ACHN (cell line): ENCODE measurements around the gene MSI2.

ENCODE experiments used
- DNase-seq: peaks from one replicate; pipeline ENCODE4 v3.0.0-alpha.2; 2015
- in situ Hi-C: cut with HindIII; loops from 2 replicates; pipeline ENCODE4 v1.10.0; 2017; ENCODE audit warnings: low sequenced_read_pairs, low pct_ligation_motif_present, low pct_unique_long_range_greater_than_20kb

The MSI2 gene

DNA sequence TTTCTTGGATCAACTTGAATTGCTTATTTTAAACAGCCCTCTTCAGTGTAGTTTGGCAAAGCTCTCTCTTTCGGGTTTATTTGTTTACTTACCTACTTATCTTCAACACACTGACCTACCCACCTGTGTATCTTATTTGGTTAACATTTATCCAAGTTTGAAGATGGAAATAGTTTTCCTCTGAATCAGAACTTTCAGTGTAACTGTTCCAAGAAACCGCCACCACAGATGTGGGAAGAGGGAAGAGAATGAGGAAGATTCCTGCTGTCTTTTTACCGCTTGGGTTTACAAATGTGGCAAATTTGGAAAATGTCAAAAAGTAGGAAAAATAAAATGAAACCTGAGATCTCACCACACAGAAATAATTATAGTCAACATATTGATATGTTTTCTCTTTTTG, 115.8 kb downstream of the MSI2 start:
- in situ Hi-C loops: no loop called here
- DNase-seq: peak; percentile 91

DNA sequence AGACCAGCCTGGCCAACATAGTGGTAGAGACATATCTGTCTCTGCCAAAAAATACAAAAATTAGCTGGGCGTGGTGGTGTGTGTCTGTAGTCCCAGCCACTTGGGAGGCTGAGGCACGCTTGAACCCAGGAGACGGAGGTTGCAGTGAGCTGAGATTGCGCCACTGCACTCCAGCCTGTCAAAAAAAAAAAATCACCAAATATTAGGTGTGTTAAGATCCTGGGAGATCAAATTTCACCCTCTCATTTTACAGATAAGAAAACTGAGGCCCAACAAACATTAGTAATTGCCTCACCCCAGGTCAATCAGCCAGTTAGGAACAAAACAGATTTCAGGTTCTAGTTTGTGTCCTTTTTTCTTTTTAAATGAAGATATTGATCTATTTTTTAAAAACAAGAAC, 116.7 kb downstream of the MSI2 start:
- in situ Hi-C loops: no loop called here
- DNase-seq: no peak

DNA sequence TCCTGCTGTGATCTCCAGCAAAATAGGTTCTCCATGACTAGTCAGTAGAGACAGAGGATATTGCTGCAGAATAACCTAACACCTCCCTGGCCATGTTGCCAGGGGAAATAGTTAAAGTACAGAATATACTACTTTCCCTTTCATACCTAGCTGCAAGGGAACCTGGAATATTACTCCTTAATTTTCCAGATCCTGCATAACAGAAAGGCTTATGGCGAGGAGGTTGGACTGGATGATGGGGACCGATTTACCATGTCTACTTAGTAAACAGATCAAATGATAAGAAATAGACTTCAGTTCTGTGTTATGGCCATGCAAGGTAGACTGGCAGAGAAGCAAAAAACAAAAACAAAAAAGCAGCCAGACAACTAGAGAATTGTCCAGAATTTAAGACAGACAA, 117.4 kb downstream of the MSI2 start:
- in situ Hi-C loops: no loop called here
- DNase-seq: no peak

DNA sequence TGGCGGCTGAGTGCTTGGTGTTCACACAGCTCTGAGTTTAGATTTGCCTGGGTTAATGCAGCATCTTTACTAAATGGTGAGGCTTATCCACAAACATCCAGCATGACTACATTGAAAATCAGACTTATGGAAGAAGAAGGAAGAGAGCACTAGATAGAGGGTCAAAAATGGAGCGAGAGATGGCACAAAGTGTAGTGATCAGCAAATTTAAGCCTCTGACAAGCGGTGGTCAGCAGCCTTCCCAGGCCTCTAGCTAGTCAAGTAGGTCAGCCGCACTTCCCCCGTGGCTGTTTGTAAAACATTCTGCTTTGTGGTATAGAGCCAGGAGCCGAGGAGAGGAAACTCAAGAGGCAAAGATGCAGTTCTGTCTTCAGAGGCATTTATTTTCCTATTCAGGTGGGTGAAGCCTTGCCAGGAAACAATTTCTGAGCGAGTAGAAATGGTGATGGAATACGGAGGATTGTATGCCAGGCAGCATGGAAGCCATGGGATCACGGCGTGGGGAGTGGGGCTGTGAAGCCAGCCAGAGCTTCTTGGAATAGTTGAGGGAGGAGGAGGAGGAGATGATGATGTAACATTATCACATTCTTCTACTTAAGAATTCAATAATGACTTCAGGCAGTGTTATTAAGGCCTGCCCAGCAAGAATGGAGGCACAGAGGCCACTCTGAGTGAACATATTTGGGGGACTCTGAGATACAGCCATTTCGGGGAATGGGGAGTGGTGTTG, 118.9 kb downstream of the MSI2 start:
- in situ Hi-C loops: no loop called here

DNA sequence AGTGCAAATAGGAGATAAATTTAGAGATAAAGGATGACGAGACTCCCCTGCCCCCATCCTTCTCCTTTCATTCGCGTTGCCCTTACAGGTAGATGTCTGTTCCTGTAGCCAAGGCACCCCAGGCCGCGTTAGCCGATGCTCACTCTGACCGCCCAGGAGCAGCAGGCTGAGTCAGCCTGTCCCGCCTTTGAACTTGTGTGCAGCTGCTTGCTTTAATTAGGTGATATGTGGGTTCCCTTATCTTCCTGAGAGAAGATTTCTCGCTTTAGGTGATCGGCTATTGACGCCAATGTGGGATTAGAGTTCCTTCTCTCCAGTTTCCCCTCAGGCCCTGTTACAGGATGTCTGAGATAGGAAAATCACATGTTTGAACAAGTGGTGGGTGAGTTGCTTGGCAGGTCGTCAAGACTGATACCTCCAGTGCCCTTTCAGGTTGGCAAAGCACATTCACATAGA, 119.5 kb downstream of the MSI2 start:
- DNase-seq: no peak
- in situ Hi-C loops: no loop called here

More for the DNA sequence above, 118.9 kb downstream of the MSI2 start:
- no peak for DNase-seq

DNA sequence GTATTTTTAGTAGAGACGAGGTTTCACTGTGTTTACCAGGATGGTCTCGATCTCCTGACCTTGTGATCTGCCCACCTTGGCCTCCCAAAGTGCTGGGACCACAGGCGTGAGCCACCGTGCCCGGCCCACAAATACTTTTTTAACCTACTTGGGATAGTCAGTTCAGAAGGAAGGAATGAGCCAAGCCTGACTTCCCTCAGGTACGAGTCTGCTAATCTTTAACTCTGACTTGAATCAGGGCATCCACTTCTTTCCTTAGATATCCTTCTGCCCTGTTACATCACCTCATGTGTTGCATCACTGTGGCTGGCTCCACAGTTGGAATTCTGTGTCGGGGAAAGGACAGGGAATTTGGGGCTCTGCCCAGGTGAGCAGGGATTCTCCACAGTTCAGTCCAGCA, 120.8 kb downstream of the MSI2 start:
- in situ Hi-C loops: no loop called here
- DNase-seq: no peak

DNA sequence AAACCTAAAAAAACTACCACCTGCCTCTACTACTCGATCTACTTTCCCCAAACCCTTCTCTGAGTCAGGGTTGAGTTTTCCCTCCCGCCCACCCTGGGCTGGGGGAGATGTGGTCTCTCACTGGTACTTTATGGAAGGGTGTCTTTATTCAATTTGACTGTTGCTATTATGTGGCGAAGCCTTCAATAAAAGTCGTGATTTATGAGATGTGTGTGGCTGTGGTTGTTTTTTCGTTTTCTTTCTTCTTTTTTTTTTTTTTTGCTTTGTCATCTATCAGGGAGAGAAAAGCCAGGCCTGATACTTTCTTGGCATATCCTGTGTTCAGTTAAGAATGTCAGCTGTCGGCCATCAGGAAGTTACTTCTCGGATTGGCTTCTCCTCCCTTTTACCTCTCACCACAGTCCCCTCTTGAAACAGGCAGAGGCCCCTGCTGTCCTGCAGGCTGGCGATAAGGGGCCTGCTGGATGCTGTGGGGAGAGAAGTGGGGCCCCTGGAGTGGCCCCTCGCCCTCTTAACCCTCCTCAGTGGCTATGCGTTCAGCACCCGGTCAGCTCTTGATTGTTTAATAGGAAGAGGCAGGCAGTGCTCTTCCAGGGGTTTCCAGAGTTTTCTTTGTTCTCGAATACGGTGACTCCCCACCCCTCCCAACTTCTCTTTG, 123.0 kb downstream of the MSI2 start:
- in situ Hi-C loops: no loop called here
- no peak for DNase-seq

DNA sequence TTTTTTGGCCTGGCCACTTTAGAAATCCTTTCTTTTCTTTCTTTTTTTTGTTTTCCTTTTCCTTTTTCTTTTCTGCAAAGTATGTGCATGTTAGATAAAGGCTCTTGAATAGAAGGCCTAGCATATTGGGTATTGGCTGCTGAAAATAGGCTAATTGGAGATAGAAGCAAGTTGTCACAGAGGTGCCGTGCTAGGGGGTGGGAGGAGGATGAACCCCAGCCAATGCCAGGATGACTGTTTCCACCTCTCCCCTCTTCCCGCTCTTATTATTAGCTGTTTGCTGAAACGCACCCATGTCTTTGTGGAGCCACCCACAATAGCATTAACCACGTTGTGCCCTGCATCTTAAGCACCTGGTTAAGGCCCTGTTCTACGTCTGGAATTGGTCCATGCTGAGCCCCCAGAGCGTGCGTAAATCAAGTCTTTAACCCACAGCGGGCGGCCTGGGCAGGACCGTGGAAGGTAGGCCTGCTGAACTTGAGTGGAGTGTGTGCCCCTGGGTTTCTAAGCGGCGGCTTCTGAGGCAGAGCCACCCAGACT, 123.6 kb downstream of the MSI2 start:
- in situ Hi-C loops: no loop called here

DNA sequence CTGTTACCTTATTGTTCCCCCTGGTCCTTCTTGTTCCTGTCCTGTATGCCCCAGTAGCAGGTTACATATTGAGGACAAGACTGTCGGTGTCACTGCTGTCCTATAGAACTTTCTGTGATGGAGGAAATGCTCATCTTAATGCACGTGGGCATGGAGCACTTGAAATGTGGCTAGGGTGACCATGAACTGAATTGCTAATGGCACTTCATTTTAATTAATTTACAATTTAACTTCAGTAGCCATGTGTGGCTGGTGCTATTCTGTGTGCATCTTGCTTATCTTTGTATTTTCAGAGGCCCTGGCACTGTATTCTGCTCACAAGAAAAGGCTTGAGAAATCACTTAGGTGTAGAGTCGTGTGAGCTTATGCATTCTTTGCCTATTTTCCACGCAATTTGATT, 125.2 kb downstream of the MSI2 start:
- in situ Hi-C loops: no loop called here
- DNase-seq: no peak

More for the DNA sequence above, 123.6 kb downstream of the MSI2 start:
- DNase-seq: no peak

DNA sequence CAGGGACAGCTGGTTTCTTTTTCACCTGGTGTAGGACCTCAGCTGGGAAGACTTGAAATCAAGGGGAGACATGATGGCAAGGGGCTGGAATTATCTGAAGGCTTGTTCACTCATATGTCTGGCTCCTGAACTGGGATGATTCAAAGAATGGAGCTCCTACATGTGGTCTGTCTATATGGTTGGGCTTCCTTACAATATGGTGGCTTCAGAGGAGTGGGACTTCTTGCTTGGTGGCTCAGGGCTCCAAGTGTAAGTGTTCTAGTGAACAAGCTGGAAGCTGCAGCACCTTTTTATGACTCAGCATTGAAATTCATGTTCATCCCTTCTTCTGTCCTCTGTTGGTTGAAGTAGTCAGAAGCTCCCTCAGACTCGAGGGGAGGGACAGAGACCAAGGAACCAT, 127.9 kb downstream of the MSI2 start:
- DNase-seq: no peak
- in situ Hi-C loops: no loop called here

DNA sequence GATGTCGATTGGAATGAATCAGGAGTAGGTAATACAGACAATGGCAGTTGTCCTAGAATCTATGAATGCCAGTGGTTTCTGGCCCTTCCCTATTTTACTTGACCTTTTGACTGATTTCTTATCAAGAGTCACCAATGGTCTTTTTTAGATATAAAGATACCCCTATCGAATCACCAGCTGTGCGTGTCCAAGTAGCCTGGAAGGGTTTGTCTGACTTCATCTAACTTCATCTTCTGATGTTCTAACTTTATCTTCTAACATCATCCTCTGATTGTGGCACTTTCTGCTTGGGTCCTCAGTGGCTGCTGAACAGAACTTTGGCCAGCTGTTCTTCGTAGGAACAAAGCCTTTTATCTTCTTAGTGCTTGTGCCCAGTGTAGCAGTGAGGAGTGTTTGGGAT, 129.7 kb downstream of the MSI2 start:
- in situ Hi-C loops: no loop called here
- DNase-seq: no peak

DNA sequence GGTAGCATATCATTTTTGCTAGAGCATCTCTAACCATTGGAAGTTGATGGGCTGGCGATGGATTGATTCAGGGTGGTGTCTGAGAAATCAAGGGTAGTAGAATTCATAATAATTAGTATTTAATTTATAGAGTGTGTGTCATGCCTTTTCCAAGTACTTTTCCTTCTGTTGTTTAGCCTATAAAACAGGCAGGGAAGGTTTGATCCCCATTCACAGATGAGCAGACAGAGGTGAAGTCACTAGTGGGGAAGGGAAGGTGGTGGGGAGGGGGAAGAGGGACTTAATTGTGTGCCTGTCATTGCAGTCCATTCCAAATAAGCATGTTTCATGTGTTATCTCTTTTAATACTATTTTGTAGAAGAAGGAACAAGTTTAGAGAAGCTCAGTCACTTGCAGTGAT, 131.3 kb downstream of the MSI2 start:
- in situ Hi-C loops: no loop called here
- DNase-seq: no peak

DNA sequence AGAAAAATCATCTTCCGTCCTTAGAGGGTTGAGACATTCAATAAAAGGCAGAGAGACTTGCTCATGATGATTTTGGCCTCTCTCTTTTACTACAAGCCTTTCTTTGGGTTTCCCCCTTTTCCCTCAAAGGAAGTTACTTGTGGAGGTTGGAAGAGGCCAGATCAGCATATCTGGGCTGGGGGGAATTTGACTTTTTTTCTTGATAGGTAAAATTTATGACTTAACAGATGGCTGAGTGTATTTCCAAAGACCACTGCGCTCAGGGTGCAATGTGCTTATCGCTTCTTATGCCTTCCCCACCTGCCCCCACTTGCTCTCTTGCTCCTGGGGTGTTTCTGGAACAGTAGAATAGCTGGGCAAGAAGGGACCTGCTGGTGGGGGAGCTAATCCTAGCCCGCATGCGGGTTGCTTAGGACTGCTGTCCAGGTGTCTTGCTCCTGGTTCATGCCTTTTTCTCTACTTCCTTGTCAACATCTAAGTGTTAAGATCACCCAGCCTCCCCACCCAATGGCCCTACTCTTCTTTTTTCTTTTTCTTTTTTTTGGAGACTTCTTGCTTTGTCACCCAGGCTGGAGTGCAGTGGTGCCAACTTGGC, 131.9 kb downstream of the MSI2 start:
- no peak for DNase-seq

DNA sequence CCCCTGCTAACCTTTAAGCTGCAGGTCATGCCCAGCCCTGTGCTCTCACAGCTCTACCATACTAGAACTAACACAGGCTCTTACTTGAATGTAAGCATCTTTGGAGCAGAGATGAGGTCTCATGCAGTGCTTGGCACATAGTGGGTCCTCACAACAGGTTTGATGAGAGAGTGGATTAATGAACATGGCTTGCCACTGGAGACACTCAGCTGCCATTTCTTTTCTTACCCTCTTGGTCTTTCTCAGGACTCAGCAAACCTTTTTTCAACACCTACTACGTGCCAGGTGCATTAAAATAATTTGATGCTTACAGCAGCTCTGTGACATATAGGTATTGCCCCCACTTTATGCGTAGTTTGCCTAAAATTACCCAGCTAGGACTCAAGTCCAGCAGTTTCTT, 133.2 kb downstream of the MSI2 start:
- no peak for DNase-seq
- in situ Hi-C loops: no loop called here

More for the DNA sequence above, 131.9 kb downstream of the MSI2 start:
- in situ Hi-C loops: no loop called here

DNA sequence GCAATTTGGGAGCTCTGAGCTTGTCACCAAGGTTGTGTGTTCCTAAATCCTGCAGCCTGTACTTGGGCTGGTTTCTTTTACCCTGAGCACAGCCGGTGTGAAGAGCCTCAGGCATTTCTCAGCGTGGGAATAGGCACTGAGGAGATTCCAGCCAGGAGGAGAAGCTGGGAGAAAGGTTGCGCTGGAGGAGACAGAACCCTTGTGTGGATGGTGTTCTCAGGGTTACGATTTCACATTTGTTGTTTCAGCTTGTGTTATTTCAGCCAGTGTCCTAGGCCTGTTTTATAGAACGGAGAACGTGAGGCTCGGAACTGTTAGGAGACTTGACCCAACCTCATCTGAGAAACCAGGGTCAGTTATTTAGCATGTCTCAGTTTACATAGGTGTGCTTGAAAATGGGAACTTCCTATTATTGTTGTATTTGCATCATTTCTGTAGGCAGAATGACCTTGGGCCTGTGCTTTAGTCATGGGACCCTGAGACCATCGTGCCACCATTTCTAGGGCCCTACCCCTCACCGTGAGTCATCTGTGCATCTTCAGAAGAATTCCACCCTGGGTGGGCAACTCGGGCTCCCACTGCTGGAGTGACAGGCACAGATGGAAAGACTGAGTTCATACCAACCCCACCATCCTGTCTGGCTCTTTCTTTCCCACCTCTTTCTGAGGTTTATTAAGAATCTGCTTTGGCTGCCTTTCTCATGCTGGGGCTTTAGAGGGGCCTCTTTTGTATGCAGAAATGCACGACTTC, 134.9 kb downstream of the MSI2 start:
- in situ Hi-C loops: no loop called here
- no peak for DNase-seq

DNA sequence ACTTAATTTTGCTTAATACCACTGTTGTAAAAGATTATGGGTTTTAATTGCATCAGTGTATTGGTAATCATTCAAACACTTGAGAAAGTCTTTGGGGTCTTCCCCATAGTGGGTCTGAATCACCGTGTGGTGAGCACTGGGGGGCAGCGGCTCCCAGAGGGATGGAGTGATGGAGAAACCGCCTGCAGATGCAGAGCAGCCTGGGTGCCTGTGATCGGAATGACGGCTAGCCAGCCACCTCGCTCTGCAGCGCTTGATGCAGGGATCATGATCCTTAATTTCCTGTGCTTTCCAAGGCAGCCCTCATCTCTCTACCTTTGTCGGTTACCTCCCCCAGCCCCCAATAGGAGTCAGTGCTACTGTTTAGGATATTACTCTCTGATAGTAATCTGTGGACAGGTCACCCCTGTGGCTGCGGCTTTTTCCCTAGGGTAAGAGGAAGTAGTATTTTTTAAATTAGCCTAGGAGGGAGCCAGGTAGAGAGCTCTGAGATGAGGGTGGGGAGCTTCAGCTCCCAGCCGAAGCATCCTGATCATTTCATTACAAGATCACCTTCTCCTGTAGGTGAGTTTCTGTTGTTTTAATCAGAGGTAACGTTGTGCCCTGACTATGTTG, 135.6 kb downstream of the MSI2 start:
- in situ Hi-C loops: no loop called here
- DNase-seq: no peak

DNA sequence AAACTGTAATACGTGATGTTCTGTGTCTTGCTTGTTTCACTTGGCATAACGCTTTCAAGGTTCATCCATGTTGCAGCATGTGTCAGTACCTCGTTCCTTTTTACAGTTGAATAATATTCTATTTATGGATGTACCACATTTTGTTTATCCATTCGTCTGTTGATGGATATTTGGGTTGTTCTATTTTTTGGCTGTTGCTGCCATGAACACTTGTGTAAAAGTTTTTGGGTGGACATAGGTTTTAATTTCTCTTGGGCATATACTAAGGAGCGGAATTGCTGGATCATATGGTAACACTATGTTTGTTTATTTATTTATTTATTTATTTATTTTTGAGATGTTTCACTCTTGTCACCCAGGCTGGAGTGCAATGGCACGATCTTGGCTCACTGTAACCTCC, 137.0 kb downstream of the MSI2 start:
- DNase-seq: peak; percentile 26
- in situ Hi-C loops: no loop called here

DNA sequence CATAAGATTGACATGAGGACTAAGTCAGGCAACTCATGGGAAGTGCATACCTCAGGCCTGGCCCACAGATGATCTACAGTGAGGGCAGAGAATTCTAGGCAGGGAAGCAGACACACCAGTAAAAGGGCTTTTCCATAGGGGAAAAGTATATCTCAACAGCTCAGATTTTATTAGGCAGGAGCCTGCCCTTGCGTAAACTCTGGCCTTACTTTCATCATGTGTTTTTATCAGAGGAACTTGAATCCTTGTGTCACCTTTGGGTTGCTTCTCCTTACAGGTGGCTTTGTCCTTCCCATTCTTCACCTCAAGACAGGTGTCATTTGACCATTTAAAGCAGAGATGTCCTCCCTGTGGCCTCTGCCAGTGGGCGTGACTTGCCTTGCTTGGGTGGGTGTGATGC, 138.1 kb downstream of the MSI2 start:
- no peak for DNase-seq
- in situ Hi-C loops: no loop called here
